ENCODE measurements around the gene AP4M1.

Gene AP4M1

GRCh38 chr7:100087055-100087750 is 14.2 kb upstream of the AP4M1 start:
- DNase-seq (ENCODE audit: low spot score), result peak; percentile 88

GRCh38 chr7:100088095-100088620 is 13.3 kb upstream of the AP4M1 start:
- no peak for DNase-seq (ENCODE audit: low spot score)

- DNase-seq (ENCODE audit: low spot score), result peak; percentile 82
Observed at GRCh38 chr7:100088621-100089457, 12.6 kb upstream of the AP4M1 start, which contains the start of gene COPS6. TSS of gene COPS6 (plus strand) at chr7:100088969. CDS start at chr7:100088991, 22 bp downstream.

GRCh38 chr7:100089458-100090196 is 11.8 kb upstream of the AP4M1 start:
- DNase-seq (ENCODE audit: low spot score), result no peak

GRCh38 chr7:100090527-100091410 is 10.7 kb upstream of the AP4M1 start:
- DNase-seq (ENCODE audit: low spot score), result no peak

GRCh38 chr7:100091411-100092181 is 9.8 kb upstream of the AP4M1 start:
- DNase-seq (ENCODE audit: low spot score), result no peak

GRCh38 chr7:100093054-100093453 is 8.4 kb upstream of the AP4M1 start:
- no peak for DNase-seq (ENCODE audit: low spot score)

GRCh38 chr7:100093498-100093897 is 7.9 kb upstream of the AP4M1 start:
- no peak for DNase-seq (ENCODE audit: low spot score)

GRCh38 chr7:100093925-100094486 is 7.4 kb upstream of the AP4M1 start:
- no peak for DNase-seq (ENCODE audit: low spot score)

GRCh38 chr7:100095289-100095688 is 6.2 kb upstream of the AP4M1 start:
- no peak for DNase-seq (ENCODE audit: low spot score)

GRCh38 chr7:100095704-100096103 is 5.7 kb upstream of the AP4M1 start:
- DNase-seq (ENCODE audit: low spot score), result no peak

- no peak for DNase-seq (ENCODE audit: low spot score)
Observed at GRCh38 chr7:100098913-100099312, 2.5 kb upstream of the AP4M1 start.

GRCh38 chr7:100099452-100099851 is 2.0 kb upstream of the AP4M1 start:
- DNase-seq (ENCODE audit: low spot score), result no peak

- peak; percentile 95 for DNase-seq (ENCODE audit: low spot score)
Observed at GRCh38 chr7:100100420-100101015, 925 bp upstream of the AP4M1 start.

- peak; percentile 66 for DNase-seq (ENCODE audit: low spot score)
Observed at GRCh38 chr7:100102950-100103840, 1.8 kb downstream of the AP4M1 start.

- DNase-seq (ENCODE audit: low spot score), result no peak
Observed at GRCh38 chr7:100105534-100105933, 4.1 kb downstream of the AP4M1 start.

GRCh38 chr7:100106633-100107032 is 5.2 kb downstream of the AP4M1 start:
- DNase-seq (ENCODE audit: low spot score), result no peak

GRCh38 chr7:100107125-100107737 is 5.8 kb downstream of the AP4M1 start:
- no peak for DNase-seq (ENCODE audit: low spot score)

All from AG08395 (cell line).